Measurements from ENCODE around the gene SKAP1. TPM values are rescaled to one million over a fixed set of nuclear protein-coding genes. Genes with fewer than 3 reads are reported as not detected.

Gene SKAP1
- total RNA-seq: under 0.01 TPM in 1 of 2 replicates, not detected in the other

GRCh38 chr17:48429638-48430586 is at the start of gene SKAP1:
Gene SKAP1, minus strand, starts transcription at chr17:48430214.
- no peak for DNase-seq (ENCODE audit: low read depth in 2 of 2)

DNA sequence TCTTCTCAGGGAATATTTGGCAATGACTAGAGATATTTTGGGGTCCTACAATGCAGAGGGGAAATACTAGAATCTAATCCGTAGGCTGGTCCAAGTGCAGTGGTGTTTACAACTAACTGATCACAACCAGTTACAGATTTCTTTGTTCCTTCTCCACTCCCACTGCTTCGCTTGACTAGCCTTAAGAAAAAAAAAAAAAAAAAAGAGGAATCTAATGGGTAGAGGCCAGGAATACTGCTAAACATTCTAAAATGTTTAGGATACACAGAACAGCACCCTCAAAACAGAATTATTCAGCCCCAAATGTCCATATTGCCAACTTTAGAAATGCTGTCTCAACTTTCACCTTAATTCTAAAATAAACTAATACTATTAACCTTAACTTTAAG is 49.0 kb upstream of the SKAP1 start:
- no peak for DNase-seq (ENCODE audit: low read depth in 2 of 2)

DNA sequence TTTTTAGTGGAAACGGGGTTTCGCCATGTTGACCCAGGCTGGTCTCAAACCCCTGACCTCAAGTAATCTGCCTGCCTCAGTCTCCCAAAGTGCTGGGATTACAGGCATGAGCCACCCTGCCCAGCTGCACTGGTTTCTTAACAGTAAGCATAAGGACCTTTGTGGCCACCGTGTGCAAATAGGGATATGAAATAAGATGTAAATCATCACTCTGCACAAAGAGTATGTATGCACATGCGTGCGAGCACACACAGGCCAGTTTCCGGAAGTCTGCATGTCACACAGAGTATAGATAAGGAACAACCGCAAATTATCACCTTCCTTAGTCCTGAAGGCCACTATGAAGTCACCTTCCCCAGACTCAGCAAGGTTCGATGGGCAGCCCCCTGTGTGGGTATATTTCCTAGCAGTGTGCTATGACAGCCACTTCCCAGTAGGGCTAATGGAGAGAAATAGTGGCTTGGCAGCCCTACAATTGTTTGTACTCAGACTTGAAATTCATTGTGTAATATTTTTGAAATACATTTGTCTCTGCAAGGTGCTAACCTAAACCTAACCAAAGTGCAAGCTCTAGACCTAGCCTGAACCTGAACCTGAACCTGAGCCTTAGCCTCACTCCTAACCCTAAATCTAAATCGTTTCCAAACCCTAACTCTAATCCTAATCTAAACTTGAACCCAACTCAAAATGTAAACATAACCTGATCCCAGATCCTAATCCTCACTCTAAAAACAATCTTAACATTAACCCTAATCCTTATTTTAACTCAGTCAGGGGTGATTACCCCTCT is 48.4 kb upstream of the SKAP1 start:
- DNase-seq (ENCODE audit: low read depth in 2 of 2): no peak

- DNase-seq (ENCODE audit: low read depth in 2 of 2): no peak
Measured at GRCh38 chr17:48477221-48477620, 47.2 kb upstream of the SKAP1 start.

GRCh38 chr17:48472411-48473281 is 42.6 kb upstream of the SKAP1 start:
- DNase-seq (ENCODE audit: low read depth in 2 of 2): no peak

GRCh38 chr17:48471817-48472410 is 41.9 kb upstream of the SKAP1 start:
- DNase-seq (ENCODE audit: low read depth in 2 of 2): no peak

GRCh38 chr17:48470388-48471034 is 40.5 kb upstream of the SKAP1 start:
- DNase-seq (ENCODE audit: low read depth in 2 of 2): no peak

GRCh38 chr17:48469227-48469626 is 39.2 kb upstream of the SKAP1 start:
- DNase-seq (ENCODE audit: low read depth in 2 of 2): no peak

GRCh38 chr17:48468299-48468698 is 38.3 kb upstream of the SKAP1 start:
- no peak for DNase-seq (ENCODE audit: low read depth in 2 of 2)

- no peak for DNase-seq (ENCODE audit: low read depth in 2 of 2)
Measured at GRCh38 chr17:48465884-48466283, 35.9 kb upstream of the SKAP1 start.

GRCh38 chr17:48463526-48463925 is 33.5 kb upstream of the SKAP1 start:
- no peak for DNase-seq (ENCODE audit: low read depth in 2 of 2)

DNA sequence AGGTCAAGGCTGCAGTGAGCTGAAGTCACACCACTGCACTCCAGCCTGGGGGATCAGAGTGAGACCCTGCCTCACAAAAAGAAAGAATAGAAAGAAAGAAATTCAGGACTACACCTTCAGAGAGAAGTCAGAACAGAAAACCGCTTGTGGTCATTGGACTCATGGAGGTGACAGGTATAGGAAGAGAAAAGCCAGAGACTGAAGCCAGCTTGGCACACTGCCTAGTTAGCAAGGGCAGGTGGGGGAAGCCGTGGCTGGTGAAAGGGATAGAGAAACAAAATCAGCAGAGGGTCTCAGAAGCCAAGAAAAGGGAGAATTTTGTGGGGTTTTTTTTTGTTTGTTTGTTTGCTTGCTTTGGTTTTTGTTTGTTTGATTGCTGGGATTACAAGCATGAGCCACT is 32.9 kb upstream of the SKAP1 start:
- no peak for DNase-seq (ENCODE audit: low read depth in 2 of 2)

DNA sequence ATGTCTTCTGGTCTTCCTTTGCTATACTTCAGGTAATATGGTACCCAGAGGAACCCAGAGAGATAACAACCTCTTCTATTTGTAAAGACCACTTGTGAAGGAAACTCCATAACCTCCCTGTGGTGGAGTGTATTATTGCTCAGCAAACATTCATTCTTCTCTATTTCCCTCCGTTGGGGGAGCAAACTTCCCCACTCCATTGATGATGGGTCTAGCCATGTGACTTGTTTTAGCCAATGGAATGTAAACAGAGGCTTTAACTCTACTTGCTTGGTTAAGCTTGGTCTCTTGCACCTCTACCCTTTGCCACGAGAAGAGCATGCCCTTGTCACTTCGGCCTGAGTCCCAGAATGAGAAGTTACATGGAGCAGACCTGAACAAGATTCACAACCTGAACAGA is 30.0 kb upstream of the SKAP1 start:
- DNase-seq (ENCODE audit: low read depth in 2 of 2): no peak

DNA sequence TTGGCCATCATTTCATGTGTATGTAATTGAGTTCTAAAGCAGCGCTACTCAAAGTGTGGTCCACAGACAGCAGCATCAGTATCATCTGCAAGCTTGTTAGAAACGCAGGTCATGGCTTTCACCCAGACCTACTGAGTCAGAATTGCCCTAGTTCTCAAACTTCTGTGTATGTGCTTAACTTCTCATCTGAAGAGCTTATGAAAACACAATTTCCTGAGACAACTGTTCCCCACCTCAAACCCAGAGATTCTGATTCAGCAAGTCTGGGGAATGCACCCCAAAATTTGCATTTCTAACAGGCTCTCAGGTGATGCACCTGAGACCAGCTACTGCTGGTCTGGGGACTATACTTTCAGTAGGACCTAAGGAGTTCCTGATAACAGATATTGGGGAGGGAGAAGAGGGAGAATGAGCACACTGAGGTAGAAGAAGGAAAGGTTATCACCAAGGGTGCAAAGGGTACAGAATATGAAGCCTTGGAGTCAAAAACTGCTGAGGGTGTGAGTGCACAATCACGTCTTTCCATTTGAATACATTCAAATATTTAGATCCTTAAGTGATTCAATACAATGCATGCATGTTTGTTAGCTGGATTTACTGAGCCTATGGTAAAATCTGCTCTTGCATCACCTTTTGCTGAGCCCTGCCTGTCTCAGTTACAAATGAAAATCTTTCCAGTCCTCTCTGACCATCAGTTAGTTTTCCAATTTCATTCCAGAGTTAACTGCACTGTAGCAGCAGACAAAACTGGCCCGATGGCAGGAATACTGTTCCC is 29.2 kb upstream of the SKAP1 start:
- DNase-seq (ENCODE audit: low read depth in 2 of 2): no peak

DNA sequence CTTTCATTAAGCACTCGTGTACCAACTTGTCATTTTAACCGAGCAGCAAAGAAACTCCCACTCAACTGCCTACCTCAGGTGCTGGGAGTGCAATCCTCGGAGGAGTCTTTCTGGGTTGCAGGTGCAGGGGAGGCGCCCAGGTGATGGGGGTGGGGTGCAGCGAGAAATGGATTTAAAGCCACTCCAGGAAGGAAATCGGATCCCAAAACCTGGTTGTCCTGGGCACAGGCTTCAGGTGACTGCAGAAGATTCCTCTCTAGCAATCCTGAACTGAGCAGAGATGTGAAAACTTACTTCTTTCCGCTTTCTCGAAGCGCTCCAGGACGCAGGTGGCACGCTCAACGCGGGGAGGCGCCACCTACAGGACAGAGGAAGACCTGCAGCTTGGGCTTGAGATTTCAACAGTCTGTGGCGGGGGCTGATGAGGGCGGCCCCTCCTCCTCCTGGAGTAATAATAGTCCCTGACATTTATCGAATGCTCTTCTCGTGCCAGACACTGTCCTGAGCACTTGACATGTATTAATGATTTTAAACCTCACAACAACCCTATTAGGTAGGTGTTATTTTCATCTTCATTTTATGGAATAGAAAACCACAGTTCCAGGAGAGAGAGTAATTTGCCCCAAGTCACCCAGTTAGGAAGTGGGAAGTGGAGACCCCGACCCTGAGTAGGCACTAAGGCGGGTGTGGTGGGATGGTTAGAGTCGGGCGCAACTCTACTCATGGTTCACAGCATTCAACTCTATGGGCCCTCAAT is 27.2 kb upstream of the SKAP1 start:
- DNase-seq (ENCODE audit: low read depth in 2 of 2): peak; percentile 15 to 60

DNA sequence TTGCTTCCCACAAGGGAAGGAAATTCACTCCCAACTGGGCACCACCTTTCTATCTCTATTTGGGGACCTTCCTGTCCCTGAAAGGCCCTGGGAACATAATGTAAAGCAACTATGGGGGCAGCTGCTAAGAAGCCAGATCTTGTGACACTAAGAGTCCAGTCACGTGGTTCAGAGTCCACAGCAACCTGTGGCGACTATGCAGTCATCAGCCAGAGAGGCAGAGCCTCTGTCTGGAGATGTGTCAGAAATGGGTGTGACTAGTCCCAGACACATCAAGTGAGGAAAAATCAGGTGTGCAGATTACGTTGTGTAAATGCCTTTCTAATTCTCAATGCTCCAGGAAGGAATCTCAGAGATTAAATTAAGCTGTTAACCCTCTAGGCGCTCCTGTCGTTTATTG is 26.6 kb upstream of the SKAP1 start:
- DNase-seq (ENCODE audit: low read depth in 2 of 2): no peak

DNA sequence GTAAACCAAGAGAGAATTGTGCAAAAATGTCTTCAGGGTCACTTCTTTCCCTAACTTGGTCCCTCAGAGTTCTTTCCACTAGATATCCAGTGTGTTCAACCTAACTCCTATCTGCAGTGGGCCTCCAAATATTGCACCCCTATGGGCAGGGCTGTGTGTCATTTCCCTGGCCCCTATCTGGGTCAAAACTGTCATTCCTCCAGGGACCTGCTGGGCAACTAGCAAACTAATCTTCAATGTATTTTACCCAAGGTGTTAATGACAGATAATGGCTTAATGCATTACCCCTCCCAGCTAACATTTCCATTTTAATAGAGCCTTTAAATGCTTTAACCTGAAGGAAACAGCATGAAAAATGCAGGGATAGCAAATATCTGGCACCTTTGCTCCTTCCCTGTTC is 25.8 kb upstream of the SKAP1 start:
- no peak for DNase-seq (ENCODE audit: low read depth in 2 of 2)

- no peak for DNase-seq (ENCODE audit: low read depth in 2 of 2)
Measured at GRCh38 chr17:48453447-48453846, 23.4 kb upstream of the SKAP1 start.

DNA sequence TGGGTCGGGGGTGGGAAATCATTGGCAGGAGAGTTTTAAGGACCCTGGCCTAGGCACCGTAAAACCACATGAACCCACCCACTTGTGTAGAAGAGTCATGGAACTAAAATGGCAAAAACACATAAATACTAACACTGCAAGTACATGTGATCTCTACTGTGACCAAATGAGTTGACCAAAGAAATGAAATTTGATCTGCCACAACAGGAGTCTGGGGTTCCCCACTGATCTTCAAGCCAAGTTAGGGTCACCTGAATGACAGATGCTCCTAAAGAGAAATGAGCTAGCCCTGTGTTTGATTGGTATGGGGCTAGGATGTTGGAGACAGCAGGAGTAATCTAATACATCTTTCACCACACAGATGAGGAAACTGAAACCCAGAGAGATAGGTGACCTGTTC is 21.5 kb upstream of the SKAP1 start:
- DNase-seq (ENCODE audit: low read depth in 2 of 2): no peak

All from dermis microvascular lymphatic vessel endothelial cell (primary cell).